Memory B cell (primary cell): Measurements from ENCODE around the gene TNFRSF19.

Experiments
- ATAC-seq: fragments of 150-1000 bp; cut with Tn5 transposase; 2 replicates; pipeline ENCODE4 v1.10.0; 2021; ENCODE audit warnings: low read depth, mild to moderate bottlenecking, moderate library complexity
- DNase-seq, 2 donors: peaks; one replicate each; pipeline ENCODE4 v3.0.0; 2022; ENCODE audit warnings: low spot score in 2 of 2
- H3K27ac Mint-ChIP-seq: one replicate; pipeline ENCODE4 v1.8.0; 2022; ENCODE audit warnings: mild to moderate bottlenecking, moderate library complexity, mixed read lengths
- H3K27me3 Mint-ChIP-seq: one replicate; pipeline ENCODE4 v1.8.0; 2022; ENCODE audit warnings: mixed read lengths
- H3K36me3 Mint-ChIP-seq: one replicate; pipeline ENCODE4 v1.8.0; 2022; ENCODE audit warnings: mild to moderate bottlenecking, mixed read lengths
- H3K4me1 Mint-ChIP-seq: one replicate; pipeline ENCODE4 v1.8.0; 2022; ENCODE audit warnings: mixed read lengths
- H3K4me3 Mint-ChIP-seq: one replicate; pipeline ENCODE4 v1.8.0; 2022; ENCODE audit warnings: mild to moderate bottlenecking, moderate library complexity, mixed read lengths
- H3K9me3 Mint-ChIP-seq: one replicate; pipeline ENCODE4 v1.8.0; 2022; ENCODE audit warnings: mixed read lengths

The TNFRSF19 gene

DNA sequence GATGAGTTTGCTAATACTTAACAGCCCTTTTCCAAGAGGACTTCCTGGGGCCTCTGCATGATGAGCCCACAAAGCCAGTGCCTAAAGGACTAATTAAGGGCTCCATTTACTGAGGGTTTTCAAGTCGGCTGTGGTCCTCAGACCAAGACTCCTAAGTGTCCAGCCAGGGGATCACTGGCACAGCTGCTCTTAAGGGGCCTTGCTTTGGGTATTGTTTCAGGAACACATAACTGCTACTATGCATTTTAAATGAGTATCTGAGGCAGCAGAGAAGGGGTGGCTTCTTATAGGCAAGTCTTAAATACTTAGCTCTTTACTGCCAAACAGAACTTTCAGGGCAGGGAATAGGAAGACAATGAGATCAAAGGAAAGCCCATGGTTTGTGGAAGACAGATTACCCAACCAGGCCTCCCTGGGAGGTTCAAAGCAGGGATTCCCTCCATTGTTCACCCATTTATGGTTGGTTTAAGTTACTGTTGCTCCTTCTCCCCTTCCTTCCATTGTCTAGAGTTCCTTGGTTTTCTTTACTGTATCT is 61.9 kb downstream of the TNFRSF19 start:
- Mint-ChIP-seq H3K4me3 (no peak overlapping the region), H3K4me1 (no peaks in the 10 kb centered on the region), H3K9me3 (no peaks in the 10 kb centered on the region), H3K27ac (no peak overlapping the region), H3K27me3 (peaks cover 11% of the 10 kb centered on the region), H3K36me3 (no peaks in the 10 kb centered on the region)
- ATAC-seq (no peak), DNase-seq (no peak)

DNA sequence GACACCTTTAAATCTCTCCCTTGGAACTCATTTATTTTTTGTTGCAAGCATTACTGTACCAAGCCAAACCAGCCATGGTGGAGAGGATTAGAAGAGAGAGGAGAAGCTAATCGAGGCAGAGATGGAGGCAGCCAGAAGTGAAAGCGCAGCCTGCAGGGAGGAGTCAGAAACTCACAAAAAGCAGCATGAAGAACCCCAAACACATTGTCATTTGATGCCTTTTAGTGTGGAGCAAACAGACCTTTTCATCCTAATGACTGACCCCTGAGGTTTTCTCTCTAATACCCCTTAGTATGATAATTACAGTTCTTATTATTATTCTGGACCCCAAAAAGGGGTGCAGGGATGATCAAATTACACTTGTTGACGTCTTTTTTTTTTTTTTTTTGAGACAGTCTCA is 62.5 kb downstream of the TNFRSF19 start:
- no peaks in the 10 kb centered on the region for H3K36me3 Mint-ChIP-seq
- DNase-seq = no peak
- no peak overlapping the region for H3K4me3 Mint-ChIP-seq
- ATAC-seq = no peak
- peaks cover 9% of the 10 kb centered on the region for H3K27me3 Mint-ChIP-seq
- H3K27ac Mint-ChIP-seq = no peak overlapping the region
- H3K9me3 Mint-ChIP-seq = no peaks in the 10 kb centered on the region
- no peaks in the 10 kb centered on the region for H3K4me1 Mint-ChIP-seq

DNA sequence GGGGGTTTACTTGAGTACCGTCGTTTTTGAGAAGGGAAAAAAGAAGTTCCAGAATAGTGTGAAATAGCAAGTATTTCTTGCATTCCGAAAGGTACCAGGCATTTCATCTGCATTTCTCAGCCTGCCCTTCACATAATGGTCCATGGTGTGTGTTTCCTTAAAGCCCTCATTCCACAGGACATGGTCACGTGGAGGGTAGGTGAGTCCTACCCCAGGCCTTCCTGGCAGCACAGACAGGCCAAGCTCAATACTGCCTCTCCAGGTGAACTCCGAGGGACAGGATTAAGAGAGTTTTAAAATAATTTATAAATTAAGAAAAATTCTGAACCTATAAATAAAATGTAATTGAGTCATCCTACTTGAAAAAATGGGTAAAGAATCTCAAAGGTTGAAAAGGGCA is 64.7 kb downstream of the TNFRSF19 start:
- Mint-ChIP-seq H3K4me1 (no peaks in the 10 kb centered on the region), H3K9me3 (no peaks in the 10 kb centered on the region), H3K36me3 (no peaks in the 10 kb centered on the region), H3K4me3 (no peak overlapping the region), H3K27me3 (no peaks in the 10 kb centered on the region), H3K27ac (no peak overlapping the region)
- DNase-seq (no peak), ATAC-seq (no peak)

DNA sequence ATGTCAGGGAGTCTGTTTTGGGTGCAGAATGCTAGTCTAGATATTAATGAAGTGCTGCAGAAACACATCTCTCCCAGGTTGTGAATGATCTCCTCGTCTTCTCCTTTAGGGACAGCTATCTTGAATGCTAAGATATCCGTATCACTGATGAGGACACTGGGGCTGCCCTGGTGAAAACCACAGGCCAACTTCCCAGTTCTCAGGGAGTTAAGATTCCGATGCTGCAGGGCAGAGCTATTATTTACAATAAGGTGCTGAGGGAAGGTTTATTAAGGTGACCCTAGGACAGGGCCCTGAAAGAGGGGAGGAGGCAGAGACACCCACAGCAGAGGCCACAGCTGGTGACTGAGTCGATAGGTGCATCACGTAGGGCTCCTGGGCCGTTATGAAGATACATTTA is 66.1 kb downstream of the TNFRSF19 start:
- Mint-ChIP-seq H3K27ac (no peak overlapping the region), H3K4me3 (no peak overlapping the region), H3K9me3 (no peaks in the 10 kb centered on the region), H3K27me3 (no peaks in the 10 kb centered on the region), H3K36me3 (no peaks in the 10 kb centered on the region), H3K4me1 (no peaks in the 10 kb centered on the region)
- DNase-seq (no peak), ATAC-seq (no peak)

DNA sequence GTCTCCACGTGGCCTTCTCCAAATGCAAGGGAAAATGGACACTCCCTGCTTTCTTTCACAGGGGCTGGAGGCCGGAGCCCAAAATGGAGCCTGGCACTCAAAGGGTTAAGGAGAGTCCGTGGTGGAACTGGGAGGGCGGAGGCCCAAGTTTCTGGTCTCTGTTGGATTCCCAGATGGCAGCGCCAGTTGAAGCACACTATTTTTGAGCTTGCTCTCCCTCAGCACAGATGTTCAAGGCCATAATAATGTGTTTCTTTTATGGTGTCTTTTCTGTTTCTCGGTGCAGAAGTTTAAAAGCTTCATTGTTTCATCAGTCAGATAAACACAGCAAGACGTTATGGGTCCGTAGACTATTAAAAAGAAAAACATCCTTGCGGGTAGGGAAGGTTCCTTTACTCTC is 67.6 kb downstream of the TNFRSF19 start:
- Mint-ChIP-seq H3K27me3 (no peaks in the 10 kb centered on the region), H3K36me3 (no peaks in the 10 kb centered on the region), H3K9me3 (no peaks in the 10 kb centered on the region), H3K4me3 (no peak overlapping the region), H3K4me1 (no peaks in the 10 kb centered on the region), H3K27ac (no peak overlapping the region)
- no peak for ATAC-seq
- DNase-seq = no peak

DNA sequence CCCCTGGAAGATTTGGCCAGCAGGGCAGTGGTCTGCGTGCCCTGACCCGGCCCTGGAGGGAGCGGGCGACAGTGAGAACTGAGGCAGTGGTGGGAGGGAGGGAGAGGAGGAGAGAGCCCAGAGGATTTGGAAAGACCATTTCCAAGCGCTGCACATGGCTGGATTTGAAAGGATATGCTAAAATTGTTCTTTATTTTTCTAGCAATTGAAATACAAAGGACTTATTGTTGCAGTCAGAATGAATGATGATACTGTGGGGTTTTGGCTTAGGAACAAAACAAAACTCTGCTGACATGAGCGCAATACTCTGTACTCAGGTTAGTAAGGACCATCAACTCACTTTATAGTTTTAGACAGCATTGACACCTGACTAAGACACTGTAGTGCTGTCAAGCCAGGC is 69.5 kb downstream of the TNFRSF19 start:
- no peak for ATAC-seq
- Mint-ChIP-seq H3K9me3 (no peaks in the 10 kb centered on the region), H3K36me3 (no peaks in the 10 kb centered on the region), H3K27me3 (no peaks in the 10 kb centered on the region), H3K4me1 (no peaks in the 10 kb centered on the region), H3K27ac (no peak overlapping the region), H3K4me3 (no peak overlapping the region)
- no peak for DNase-seq

DNA sequence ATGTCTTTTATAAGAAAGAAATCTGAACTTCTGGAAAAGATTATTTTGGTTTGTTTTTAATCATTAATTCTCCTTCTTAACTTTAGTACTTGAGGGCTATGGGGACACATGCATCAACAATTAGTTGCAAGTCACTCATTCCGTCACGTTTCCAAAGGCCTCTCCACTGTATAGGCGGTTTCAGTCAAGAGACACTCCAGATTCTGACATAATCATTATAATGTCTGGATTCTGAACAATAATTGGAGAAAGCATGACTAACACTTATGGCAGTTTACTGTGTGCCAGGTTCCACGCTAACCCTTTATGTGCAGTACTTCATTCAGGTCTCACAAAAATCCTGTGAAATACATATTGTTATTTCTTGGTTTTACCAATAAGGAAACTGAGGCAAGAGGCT is 71.9 kb downstream of the TNFRSF19 start:
- Mint-ChIP-seq H3K27me3 (peaks cover 2% of the 10 kb centered on the region), H3K36me3 (no peaks in the 10 kb centered on the region), H3K9me3 (peaks cover 2% of the 10 kb centered on the region), H3K4me1 (no peaks in the 10 kb centered on the region), H3K4me3 (no peak overlapping the region), H3K27ac (no peak overlapping the region)
- DNase-seq (no peak), ATAC-seq (no peak)

DNA sequence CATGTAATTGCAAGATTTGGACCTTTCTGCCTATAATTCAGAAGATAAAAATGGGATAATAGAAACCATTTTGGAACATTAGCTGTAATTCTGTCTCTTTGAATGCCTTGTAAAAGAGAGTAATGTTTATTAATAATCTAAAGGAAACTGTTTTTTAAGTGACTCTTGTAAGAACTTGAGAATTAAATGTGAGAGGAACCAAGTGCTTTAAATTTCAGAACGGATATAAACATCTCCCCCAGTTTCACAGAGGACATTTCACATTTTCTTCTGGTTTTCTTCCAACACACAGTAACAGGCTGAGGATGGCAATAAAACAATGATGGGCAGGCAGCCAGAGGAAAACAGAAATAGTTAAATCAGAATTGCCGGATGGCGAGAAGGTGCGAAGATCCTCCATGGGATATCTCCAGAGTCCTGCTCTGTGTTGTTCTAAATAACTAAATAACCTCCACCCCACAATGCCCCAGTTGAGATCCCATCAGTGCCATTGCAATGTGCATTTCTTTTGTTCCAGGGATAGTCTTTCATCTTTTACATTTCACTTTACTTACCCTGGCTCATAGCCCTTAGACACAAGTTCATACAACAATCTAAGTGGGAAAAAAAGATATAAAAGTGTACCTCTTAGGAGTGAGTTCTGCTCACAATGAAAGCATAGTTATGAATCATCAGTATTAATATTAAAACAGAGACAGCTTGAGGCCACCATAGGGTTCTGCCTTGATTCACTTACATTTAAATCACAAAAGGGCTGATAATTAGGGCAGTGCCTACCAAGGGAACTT is 73.3 kb downstream of the TNFRSF19 start:
- DNase-seq (no peak), ATAC-seq (no peak)
- Mint-ChIP-seq H3K27me3 (peaks cover 3% of the 10 kb centered on the region), H3K4me3 (no peak overlapping the region), H3K36me3 (no peaks in the 10 kb centered on the region), H3K27ac (no peak overlapping the region), H3K4me1 (no peaks in the 10 kb centered on the region), H3K9me3 (peaks cover 2% of the 10 kb centered on the region)

DNA sequence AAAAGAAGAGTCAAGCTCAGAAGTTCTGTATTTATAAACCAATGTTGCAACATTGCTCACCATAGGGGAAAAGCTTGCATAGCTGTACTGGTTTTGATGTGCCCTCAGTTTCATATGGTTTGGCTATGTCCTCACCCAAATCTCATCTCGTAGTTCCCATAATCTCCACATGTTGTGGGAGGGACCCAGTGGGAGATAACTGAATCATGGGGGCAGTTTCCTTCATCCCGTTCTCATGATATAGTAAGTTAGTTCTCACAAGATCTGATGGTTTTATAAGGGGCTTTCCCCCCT is 73.9 kb downstream of the TNFRSF19 start:
- Mint-ChIP-seq H3K27me3 (peaks cover 4% of the 10 kb centered on the region), H3K4me3 (no peak overlapping the region), H3K36me3 (no peaks in the 10 kb centered on the region), H3K9me3 (peaks cover 2% of the 10 kb centered on the region), H3K4me1 (no peaks in the 10 kb centered on the region), H3K27ac (no peak overlapping the region)
- DNase-seq = no peak
- no peak for ATAC-seq

DNA sequence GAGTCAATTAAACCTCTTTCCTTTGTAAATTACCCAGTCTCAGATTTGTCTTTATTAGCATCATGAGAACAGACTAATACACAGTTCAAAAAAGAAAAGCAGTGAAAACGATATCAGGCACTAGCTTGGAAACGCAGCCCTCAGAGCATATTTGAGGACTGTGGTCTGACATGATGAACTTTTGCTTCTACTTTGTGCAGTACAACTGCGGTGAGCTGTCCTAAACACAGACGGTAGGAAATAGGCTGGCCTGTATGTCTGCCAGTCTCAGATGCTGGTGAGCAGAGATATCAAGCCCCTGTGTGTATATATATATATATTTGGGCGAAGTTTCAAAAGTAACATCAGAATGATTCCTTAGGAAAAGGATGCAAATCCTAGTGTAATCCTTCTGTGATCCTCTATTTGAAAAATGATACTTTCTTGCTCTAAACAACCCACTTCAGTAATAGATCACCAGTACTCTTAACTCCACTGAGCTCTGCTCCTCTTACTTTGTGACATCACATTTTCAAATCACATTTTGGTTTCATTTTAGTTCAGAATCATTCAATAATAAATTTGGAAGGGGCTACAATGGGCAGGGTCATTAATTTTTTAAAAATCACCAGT is 74.4 kb downstream of the TNFRSF19 start:
- H3K27me3 Mint-ChIP-seq = peaks cover 7% of the 10 kb centered on the region
- H3K36me3 Mint-ChIP-seq = no peaks in the 10 kb centered on the region
- no peak overlapping the region for H3K4me3 Mint-ChIP-seq
- DNase-seq (no peak), ATAC-seq (no peak)
- H3K9me3 Mint-ChIP-seq = peaks cover 2% of the 10 kb centered on the region
- H3K4me1 Mint-ChIP-seq = no peaks in the 10 kb centered on the region
- H3K27ac Mint-ChIP-seq = no peak overlapping the region

DNA sequence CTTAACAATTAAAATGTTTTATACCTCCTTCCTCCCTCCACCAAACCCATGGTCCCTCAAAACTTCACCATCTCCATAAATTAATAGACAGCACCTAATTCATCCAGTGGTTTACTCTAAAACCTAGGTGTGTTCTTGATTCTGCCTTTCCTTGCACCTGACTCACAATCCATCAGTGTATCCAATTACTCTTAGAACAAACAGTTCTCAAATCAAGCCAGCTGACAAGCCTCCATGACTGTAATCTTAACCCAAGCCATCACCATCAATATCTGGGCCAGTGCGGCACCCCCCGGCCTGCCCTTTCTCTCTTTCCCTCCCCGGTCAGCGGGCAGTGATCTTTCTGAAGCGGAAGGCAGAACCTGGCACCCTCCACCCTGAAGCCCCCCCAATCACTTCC is 75.6 kb downstream of the TNFRSF19 start:
- no peak for ATAC-seq
- Mint-ChIP-seq H3K27me3 (peaks cover 11% of the 10 kb centered on the region), H3K9me3 (peaks cover 2% of the 10 kb centered on the region), H3K36me3 (no peaks in the 10 kb centered on the region), H3K27ac (no peak overlapping the region), H3K4me3 (no peak overlapping the region), H3K4me1 (no peaks in the 10 kb centered on the region)
- no peak for DNase-seq

DNA sequence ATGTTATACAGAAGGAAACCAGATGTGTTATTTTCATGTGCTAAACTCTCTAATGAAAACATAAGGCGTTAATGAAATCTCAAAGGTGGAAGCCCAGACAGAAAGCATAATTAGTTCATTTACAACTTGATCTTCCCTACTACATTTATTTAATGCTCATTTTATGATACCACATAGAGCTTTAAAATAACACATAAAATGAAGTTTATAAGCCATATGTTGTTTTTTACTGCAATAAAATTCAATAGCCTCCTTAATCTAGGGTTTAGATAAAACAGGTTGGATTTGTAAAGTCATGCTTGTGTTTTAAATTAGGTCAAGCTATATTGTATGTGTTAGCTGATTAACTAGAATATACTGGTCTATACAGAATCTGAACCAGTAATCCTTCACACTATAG is 81.2 kb downstream of the TNFRSF19 start:
- peaks cover 15% of the 10 kb centered on the region for H3K27me3 Mint-ChIP-seq
- H3K36me3 Mint-ChIP-seq = no peaks in the 10 kb centered on the region
- DNase-seq = no peak
- no peak for ATAC-seq
- no peak overlapping the region for H3K4me3 Mint-ChIP-seq
- H3K27ac Mint-ChIP-seq = no peak overlapping the region
- H3K4me1 Mint-ChIP-seq = no peaks in the 10 kb centered on the region
- peaks cover 2% of the 10 kb centered on the region for H3K9me3 Mint-ChIP-seq

DNA sequence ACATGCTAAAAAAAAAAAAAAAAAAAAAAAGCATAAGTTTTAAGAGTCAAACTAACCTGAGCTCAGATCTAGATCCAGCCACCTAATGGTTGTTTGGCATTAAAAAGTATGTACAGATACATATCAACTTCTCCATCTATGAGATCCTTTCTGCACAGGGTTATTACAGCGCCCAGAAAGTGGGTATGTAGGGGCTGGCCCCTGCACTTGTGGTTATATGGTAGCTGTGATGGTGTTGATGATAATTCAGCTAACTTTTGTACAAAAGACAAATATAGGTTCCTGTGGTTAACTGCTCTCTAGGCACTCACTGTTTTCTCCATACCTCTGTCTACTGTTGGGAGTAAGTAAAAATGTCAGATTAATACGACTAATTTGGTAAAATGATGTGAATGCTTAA is 81.7 kb downstream of the TNFRSF19 start:
- peaks cover 3% of the 10 kb centered on the region for H3K4me1 Mint-ChIP-seq
- H3K27ac Mint-ChIP-seq = no peak overlapping the region
- H3K27me3 Mint-ChIP-seq = peaks cover 15% of the 10 kb centered on the region
- DNase-seq (no peak), ATAC-seq (no peak)
- peaks cover under 1% of the 10 kb centered on the region for H3K9me3 Mint-ChIP-seq
- no peaks in the 10 kb centered on the region for H3K36me3 Mint-ChIP-seq
- no peak overlapping the region for H3K4me3 Mint-ChIP-seq

DNA sequence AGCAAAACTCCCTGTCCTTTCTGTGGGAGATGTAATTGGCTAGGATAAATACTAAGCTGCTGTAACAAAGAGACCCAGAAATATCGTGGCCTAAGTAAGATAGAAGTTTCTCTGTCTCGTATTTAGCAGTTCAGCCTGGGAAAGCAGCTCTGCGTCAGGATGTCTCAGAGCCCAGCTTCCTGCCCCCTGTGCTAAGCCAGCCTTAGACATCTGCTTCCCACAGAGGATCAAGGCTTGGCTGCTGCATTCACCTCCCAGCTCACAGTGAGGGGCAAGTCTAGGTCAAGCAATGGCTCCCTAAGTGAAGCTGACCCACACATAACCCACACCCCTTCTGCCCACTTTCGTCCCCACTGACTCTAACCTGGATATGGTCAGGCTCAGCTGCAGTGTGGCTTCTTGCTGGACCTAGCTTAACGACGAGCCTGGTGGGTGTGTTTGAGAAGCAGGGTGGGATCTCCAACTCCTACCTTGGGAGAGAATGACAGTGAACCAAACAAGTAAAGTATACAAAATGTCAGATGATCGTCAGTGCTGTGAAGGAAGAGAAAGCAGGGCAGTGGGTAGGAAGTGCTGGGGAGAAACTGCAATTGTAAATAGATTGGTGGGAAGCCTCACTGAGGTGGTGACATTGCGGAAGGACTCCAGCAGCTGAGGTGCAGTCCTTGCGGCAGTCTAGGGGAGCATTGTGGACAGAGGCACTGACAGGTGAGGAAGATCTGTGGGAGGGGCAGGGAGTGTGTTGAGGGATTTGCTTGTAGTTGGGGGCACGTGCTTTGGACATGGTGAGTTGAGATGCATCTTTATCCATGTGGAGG is 82.9 kb downstream of the TNFRSF19 start:
- H3K4me3 Mint-ChIP-seq = no peak overlapping the region
- no peak for ATAC-seq
- H3K9me3 Mint-ChIP-seq = no peaks in the 10 kb centered on the region
- H3K4me1 Mint-ChIP-seq = peaks cover 5% of the 10 kb centered on the region
- DNase-seq = no peak
- H3K27ac Mint-ChIP-seq = no peak overlapping the region
- H3K27me3 Mint-ChIP-seq = peaks cover 17% of the 10 kb centered on the region
- no peaks in the 10 kb centered on the region for H3K36me3 Mint-ChIP-seq
